IMR-90 (cell line): Measurements from ENCODE around the gene ATP6V1F. TPM values are rescaled to one million over a fixed set of nuclear protein-coding genes. Genes with fewer than 3 reads are reported as not detected.
A peak's percentile ranks its signal among the peaks of the same experiment; 100 is the strongest.

Experiments used
- ATAC-seq: fragments of 200-7000 bp; cut with Tn5 transposase; 2 replicates; pipeline ENCODE4 v1.9.1; 2020; ENCODE audit warnings: low read depth, mild to moderate bottlenecking, moderate library complexity
- BruUV-seq: library from RNA; stranded (reverse); fragments of 400-500 nt; replicated peaks from 2 replicates; lab custom pipeline; 2021; lab: Mats Ljungman, UMichigan
- CTCF ChIA-PET: fragments of 300-600 bp; formaldehyde crosslinking; extraction: SDS; loops from one replicate; lab custom pipeline; 2021; ENCODE audit warnings: antibody characterized with exemption; lab: Yijun Ruan, JAX
- POLR2A ChIA-PET: fragments of 300-600 bp; sonication (Branson Sonifier 250); formaldehyde crosslinking; loops from one replicate; lab custom pipeline; 2022; ENCODE audit warnings: antibody characterized with exemption; ENCODE audit not compliant: unreplicated experiment; lab: Charles Lee
- DNase-seq: peaks from one replicate; pipeline ENCODE4 v3.0.0; 2013
- H2AFZ ChIP-seq: replicated peaks from 2 replicates; pipeline ENCODE3; 2013; ENCODE audit warnings: low read length, mild to moderate bottlenecking; ENCODE audit not compliant: poor library complexity
- H2AK5ac ChIP-seq: 2 replicates; pipeline ENCODE4 v1.6.1; 2013; ENCODE audit warnings: low read depth, low read length, inconsistent platforms
- H2AK9ac ChIP-seq: replicated peaks from 2 replicates; pipeline ENCODE3; 2013; ENCODE audit warnings: mild to moderate bottlenecking, low read depth, low read length, moderate library complexity; ENCODE audit not compliant: poor library complexity
- H2BK120ac ChIP-seq: 2 replicates; pipeline ENCODE4 v1.6.1; 2013; ENCODE audit warnings: low read depth, low read length, inconsistent platforms
- H2BK15ac ChIP-seq: 3 replicates; pipeline ENCODE4 v1.6.1; 2013; ENCODE audit warnings: low read depth, low read length, inconsistent platforms
- H2BK20ac ChIP-seq: 2 replicates; pipeline ENCODE4 v1.6.1; 2013; ENCODE audit warnings: low read depth, mild to moderate bottlenecking, inconsistent platforms, low read length, moderate library complexity
- H2BK5ac ChIP-seq: 2 replicates; pipeline ENCODE4 v1.6.1; 2013; ENCODE audit warnings: mild to moderate bottlenecking, low read depth, low read length, inconsistent platforms; ENCODE audit not compliant: poor library complexity, severe bottlenecking
- H3K14ac ChIP-seq: replicated peaks from 2 replicates; pipeline ENCODE4 v1.6.1; 2013; ENCODE audit warnings: low read depth, low read length, inconsistent platforms
- H3K18ac ChIP-seq: 2 replicates; pipeline ENCODE4 v1.6.1; 2013; ENCODE audit warnings: low read depth, low read length, control low read depth
- H3K23ac ChIP-seq: 2 replicates; pipeline ENCODE4 v1.6.1; 2013; ENCODE audit warnings: low read depth, low read length, inconsistent platforms
- H3K27ac ChIP-seq: 2 replicates; pipeline ENCODE4 v1.5.1; 2013; ENCODE audit warnings: mild to moderate bottlenecking, control low read depth, low read length; ENCODE audit not compliant: insufficient read depth
- H3K27me3 ChIP-seq: 2 replicates; pipeline ENCODE4 v1.6.1; 2013; ENCODE audit warnings: low read length; ENCODE audit not compliant: control insufficient read depth, insufficient read depth
- H3K36me3 ChIP-seq: 2 replicates; pipeline ENCODE4 v1.6.1; 2013; ENCODE audit warnings: low read length, mixed read lengths; ENCODE audit not compliant: control insufficient read depth, insufficient read depth
- H3K4ac ChIP-seq: 2 replicates; pipeline ENCODE4 v1.6.1; 2013; ENCODE audit warnings: low read depth, low read length, inconsistent platforms
- H3K4me1 ChIP-seq: 2 replicates; pipeline ENCODE4 v1.6.1; 2013; ENCODE audit warnings: low read length, mixed read lengths; ENCODE audit not compliant: control insufficient read depth, insufficient read depth
- H3K4me2 ChIP-seq: 2 replicates; pipeline ENCODE4 v1.6.1; 2013; ENCODE audit warnings: low read depth, mild to moderate bottlenecking, control low read depth, low read length, moderate library complexity
- H3K4me3 ChIP-seq: 2 replicates; pipeline ENCODE4 v1.5.1; 2013; ENCODE audit warnings: low read depth, mild to moderate bottlenecking, control low read depth, low read length, moderate library complexity; ENCODE audit not compliant: insufficient read depth
- H3K56ac ChIP-seq: 2 replicates; pipeline ENCODE4 v1.6.1; 2013; ENCODE audit warnings: low read length, inconsistent platforms; ENCODE audit not compliant: insufficient read depth; ENCODE audit errors: extremely low read depth
- H3K79me1 ChIP-seq, 2 experiments: 2 replicates each; pipeline ENCODE4 v1.6.1; 2013; ENCODE audit warnings: low read length in 2 of 2, inconsistent platforms in 1 of 2, low read depth in 1 of 2
- H3K9ac ChIP-seq: 2 replicates; pipeline ENCODE4 v1.6.1; 2013; ENCODE audit warnings: low read depth, low read length, control low read depth
- H3K9me1 ChIP-seq: 2 replicates; pipeline ENCODE4 v1.6.1; 2013; ENCODE audit warnings: low read length, inconsistent platforms; ENCODE audit not compliant: insufficient read depth
- H3K9me3 ChIP-seq: 2 replicates; pipeline ENCODE4 v1.6.1; 2013; ENCODE audit warnings: low read length; ENCODE audit not compliant: control insufficient read depth, insufficient read depth
- H4K20me1 ChIP-seq: 2 replicates; pipeline ENCODE4 v1.6.1; 2013; ENCODE audit warnings: low read length, inconsistent platforms; ENCODE audit not compliant: insufficient read depth
- H4K5ac ChIP-seq: 2 replicates; pipeline ENCODE4 v1.6.1; 2013; ENCODE audit warnings: mild to moderate bottlenecking, low read depth, low read length, control low read depth
- H4K8ac ChIP-seq, 2 experiments: 2 replicates each; pipeline ENCODE4 v1.6.1; 2013; ENCODE audit warnings: low read depth in 2 of 2, low read length in 2 of 2, control low read depth in 1 of 2, inconsistent platforms in 1 of 2
- H4K91ac ChIP-seq: 2 replicates; pipeline ENCODE4 v1.6.1; 2013; ENCODE audit warnings: low read depth, low read length, inconsistent platforms; ENCODE audit not compliant: insufficient read depth
- BHLHE40 ChIP-seq: fragments of 150-350 bp; IDR thresholded peaks from 2 replicates; pipeline ENCODE4 v1.6.1; 2016; ENCODE audit warnings: mild to moderate bottlenecking, low read depth, low read length
- CEBPB ChIP-seq: IDR thresholded peaks from 2 replicates; pipeline ENCODE4 v1.6.1; 2012; ENCODE audit warnings: low read depth, low read length, improper control_type of control experiment
- FOS ChIP-seq: fragments of 150-350 bp; IDR thresholded peaks from 2 replicates; pipeline ENCODE4 v1.6.1; 2016; ENCODE audit warnings: low read depth, low read length
- MAFK ChIP-seq: IDR thresholded peaks from 2 replicates; pipeline ENCODE4 v1.6.1; 2012; ENCODE audit warnings: low read depth, low read length, improper control_type of control experiment
- MAZ ChIP-seq: IDR thresholded peaks from 2 replicates; pipeline ENCODE4 v1.6.1; 2012; ENCODE audit warnings: low read depth, mild to moderate bottlenecking, low read length, improper control_type of control experiment, moderate library complexity, borderline replicate concordance
- MXI1 ChIP-seq: IDR thresholded peaks from 2 replicates; pipeline ENCODE4 v1.6.1; 2012; ENCODE audit warnings: low read depth, mild to moderate bottlenecking, low read length, moderate library complexity, borderline replicate concordance
- NFE2L2 ChIP-seq: fragments of 150-350 bp; IDR thresholded peaks from 2 replicates; pipeline ENCODE4 v1.6.1; 2016; ENCODE audit warnings: low read depth, mild to moderate bottlenecking, low read length
- POLR2A ChIP-seq: IDR thresholded peaks from 2 replicates; pipeline ENCODE4 v1.6.1; 2012; ENCODE audit warnings: mild to moderate bottlenecking, low read depth, low read length
- RAD21 ChIP-seq: IDR thresholded peaks from 2 replicates; pipeline ENCODE4 v1.6.1; 2012; ENCODE audit warnings: low read length, improper control_type of control experiment
- RCOR1 ChIP-seq: IDR thresholded peaks from 2 replicates; pipeline ENCODE4 v1.6.1; 2012; ENCODE audit warnings: mild to moderate bottlenecking, low read length, improper control_type of control experiment; ENCODE audit not compliant: insufficient replicate concordance
- RFX5 ChIP-seq: IDR thresholded peaks from 2 replicates; pipeline ENCODE4 v1.8.0; 2012; ENCODE audit warnings: low read depth, mild to moderate bottlenecking, low read length, moderate library complexity
- SMC3 ChIP-seq: fragments of 150-350 bp; IDR thresholded peaks from 2 replicates; pipeline ENCODE4 v1.6.1; 2016; ENCODE audit warnings: low read depth, mild to moderate bottlenecking, antibody characterized with exemption, low read length, moderate library complexity
- WGBS, 2 experiments: methylation state at CpG; one replicate each; pipeline versions ENCODE4 v1.1.5 to v1.1.7; 2013; ENCODE audit warnings: missing lambda C conversion rate in 2 of 2; ENCODE audit not compliant: insufficient read length in 1 of 2; ENCODE audit errors: extremely low coverage in 2 of 2; 5-methylcytosine and 5-hydroxymethylcytosine counted together
- dilution Hi-C: fragments of 300-500 bp; cut with HindIII; formaldehyde crosslinking; loops from one replicate; pipeline ENCODE4 v1.14.3; 2018; ENCODE audit warnings: low sequenced_read_pairs; ENCODE audit not compliant: unreplicated experiment
- in situ Hi-C: fragments of 300-500 bp; cut with MboI; formaldehyde crosslinking; loops from 3 replicates; pipeline ENCODE4 v1.14.3; 2019; ENCODE audit warnings: low sequenced_read_pairs, inconsistent platforms, mixed read lengths
- intact Hi-C: fragments of 100-400 bp; cut with micrococcal nuclease; formaldehyde crosslinking; loops from 2 replicates; pipeline ENCODE4 v1.10.0; 2022
- polyA plus RNA-seq, 3 experiments: library from polyadenylated mRNA; depleted of rRNA; stranded (reverse); fragments of >200 nt; gene quantifications; 2 replicates each; pipeline ENCODE4 v1.2.3, GENCODE V29; 2012; ENCODE audit warnings: low replicate concordance in 1 of 3
- total RNA-seq: library from RNA; depleted of rRNA; stranded (reverse); fragments of >200 nt; gene quantifications from 2 replicates; pipeline ENCODE4 v1.2.3, GENCODE V29; 2012
- TF ChIP-seq, protein P1 (sequence below): fragments of 150-350 bp; IDR thresholded peaks from 2 replicates; pipeline ENCODE4 v1.6.1; 2017; ENCODE audit warnings: mild to moderate bottlenecking, antibody characterized with exemption, low read length, low read depth
- TF ChIP-seq, protein P2 (sequence below): fragments of 150-350 bp; IDR thresholded peaks from 2 replicates; pipeline ENCODE4 v1.6.1; 2016; ENCODE audit warnings: low read depth, mild to moderate bottlenecking, low read length, moderate library complexity, borderline replicate concordance

ATP6V1F gene
- total and polyA plus RNA-seq, 2 of the 4 experiments (the other 2 are of a cell fraction): 104 to 321 TPM

DNA sequence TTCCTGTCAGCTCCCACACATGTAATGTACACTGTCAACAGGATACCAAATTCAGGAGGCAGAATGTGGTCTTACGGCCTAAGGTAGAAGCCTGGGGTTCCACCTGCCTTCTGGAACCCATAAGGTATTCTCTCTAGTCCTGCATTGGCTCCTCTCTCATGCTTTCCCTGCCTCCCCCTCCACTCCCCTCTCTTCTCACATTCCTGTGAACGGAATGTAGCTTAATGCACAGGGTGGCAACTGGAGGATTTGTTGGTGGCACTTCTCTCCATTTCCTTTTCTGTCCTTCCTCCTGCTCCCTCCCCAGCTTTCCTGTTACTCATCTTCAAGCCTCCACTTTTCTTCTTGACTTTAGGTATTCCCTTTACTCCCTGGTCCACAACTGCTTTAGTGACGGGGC, 44.0 kb upstream of the ATP6V1F start:
- DNase-seq: no peak
- Histone ChIP-seq H3K27ac (no peak overlapping the region), H3K4ac (no peak overlapping the region), H3K9me3 (no peaks in the 10 kb centered on the region), H3K9ac (no peak overlapping the region), H3K18ac (no peak overlapping the region), H2BK120ac (no peak overlapping the region), H2AFZ (no peak overlapping the region), H4K8ac (no peak overlapping the region), H4K91ac (no peak overlapping the region), H3K4me2 (no peak overlapping the region), H3K79me1 (no peaks in the 10 kb centered on the region; a peak in 1 of 4 replicates), H2BK15ac (no peak overlapping the region), H3K27me3 (no peaks in the 10 kb centered on the region), H4K5ac (no peak overlapping the region), H3K14ac (no peak overlapping the region), H2BK20ac (no peak overlapping the region), H2BK5ac (no peak overlapping the region), H4K20me1 (no peaks in the 10 kb centered on the region), H2AK9ac (peak overlapping the region; percentile 30), H3K56ac (no peak overlapping the region), H3K9me1 (peaks cover 4% of the 10 kb centered on the region; the same call in 1 of the 2 replicates), H3K23ac (no peak overlapping the region), H3K4me1 (no peaks in the 10 kb centered on the region), H3K36me3 (no peaks in the 10 kb centered on the region), H2AK5ac (no peak overlapping the region), H3K4me3 (no peak overlapping the region)
- TF ChIP-seq NFE2L2 (no peak), MXI1 (no peak), CEBPB (no peak), SMC3 (no peak), MAFK (no peak), RFX5 (no peak), FOS (no peak), MAZ (no peak), RCOR1 (no peak), BHLHE40 (no peak), POLR2A (no peak), RAD21 (no peak)
- TF ChIP-seq, protein P1, sequence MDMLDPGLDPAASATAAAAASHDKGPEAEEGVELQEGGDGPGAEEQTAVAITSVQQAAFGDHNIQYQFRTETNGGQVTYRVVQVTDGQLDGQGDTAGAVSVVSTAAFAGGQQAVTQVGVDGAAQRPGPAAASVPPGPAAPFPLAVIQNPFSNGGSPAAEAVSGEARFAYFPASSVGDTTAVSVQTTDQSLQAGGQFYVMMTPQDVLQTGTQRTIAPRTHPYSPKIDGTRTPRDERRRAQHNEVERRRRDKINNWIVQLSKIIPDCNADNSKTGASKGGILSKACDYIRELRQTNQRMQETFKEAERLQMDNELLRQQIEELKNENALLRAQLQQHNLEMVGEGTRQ: no peak
- TF ChIP-seq, protein P2, sequence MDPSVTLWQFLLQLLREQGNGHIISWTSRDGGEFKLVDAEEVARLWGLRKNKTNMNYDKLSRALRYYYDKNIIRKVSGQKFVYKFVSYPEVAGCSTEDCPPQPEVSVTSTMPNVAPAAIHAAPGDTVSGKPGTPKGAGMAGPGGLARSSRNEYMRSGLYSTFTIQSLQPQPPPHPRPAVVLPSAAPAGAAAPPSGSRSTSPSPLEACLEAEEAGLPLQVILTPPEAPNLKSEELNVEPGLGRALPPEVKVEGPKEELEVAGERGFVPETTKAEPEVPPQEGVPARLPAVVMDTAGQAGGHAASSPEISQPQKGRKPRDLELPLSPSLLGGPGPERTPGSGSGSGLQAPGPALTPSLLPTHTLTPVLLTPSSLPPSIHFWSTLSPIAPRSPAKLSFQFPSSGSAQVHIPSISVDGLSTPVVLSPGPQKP: no peak
- POLR2A ChIA-PET: interaction anchor here (0.7 kb wide), 1 partner anchor 9 kb away, joined by 3 read pairs; no protein-coding TSS in a partner anchor
- no peak for ATAC-seq
- CTCF ChIA-PET: no interaction called here
- dilution Hi-C loops (no loop called here), in situ Hi-C loops (no loop called here), intact Hi-C loops (no loop called here)
- no TSS peak for BruUV-seq
- no CpG with 5 or more reads among the region's 3 CpGs for WGBS, 2 experiments
